Kidney (tissue), 14 donors: ENCODE results near the gene ANKS1B. TPM values are rescaled to one million over a fixed set of nuclear protein-coding genes. Genes with fewer than 3 reads are reported as not detected.

ENCODE experiments used
- DNase-seq, 5 donors: peaks; one replicate each; pipeline ENCODE4 v3.0.0-alpha.2; 2013 to 2020
- FAIRE-seq: peaks from 2 replicates; lab custom pipeline; 2012; peaks lifted over from hg19 to GRCh38; lab: Jason Lieb, UNC
- H3K27ac ChIP-seq, 2 donors: one replicate each; pipeline ENCODE4 v1.7.0; 2013; ENCODE audit warnings: low read depth in 2 of 2, low read length in 2 of 2, inconsistent platforms in 1 of 2
- H3K27me3 ChIP-seq: one replicate; pipeline ENCODE4 v1.7.1; 2013; ENCODE audit warnings: low read length, inconsistent platforms; ENCODE audit not compliant: control insufficient read depth, insufficient read depth
- H3K36me3 ChIP-seq, 3 donors: one replicate each; pipeline versions ENCODE4 v1.7.0 to v1.7.1; 2013; ENCODE audit warnings: low read length in 3 of 3, control low read depth in 1 of 3, inconsistent platforms in 1 of 3; ENCODE audit not compliant: insufficient read depth in 3 of 3, control insufficient read depth in 2 of 3
- H3K4me1 ChIP-seq, 3 donors: one replicate each; pipeline versions ENCODE4 v1.7.0 to v1.7.1; 2013; ENCODE audit warnings: low read length in 3 of 3, inconsistent platforms in 1 of 3, low read depth in 1 of 3; ENCODE audit not compliant: control insufficient read depth in 2 of 3, insufficient read depth in 2 of 3
- H3K4me3 ChIP-seq, 3 donors: one replicate each; pipeline versions ENCODE4 v1.7.0 to v1.8.1; 2013; ENCODE audit warnings: low read length in 3 of 3, control low read depth in 1 of 3, inconsistent platforms in 1 of 3
- H3K9ac ChIP-seq, 3 donors: one replicate each; pipeline versions ENCODE4 v1.7.0 to v1.7.1; 2013; ENCODE audit warnings: low read length in 3 of 3, control low read depth in 1 of 3, inconsistent platforms in 1 of 3
- H3K9me3 ChIP-seq, 3 donors: one replicate each; pipeline versions ENCODE4 v1.7.0 to v1.7.1; 2013; ENCODE audit warnings: low read length in 3 of 3, control low read depth in 1 of 3, inconsistent platforms in 1 of 3; ENCODE audit not compliant: control insufficient read depth in 2 of 3, insufficient read depth in 1 of 3
- CTCF ChIP-seq: IDR thresholded peaks from 3 replicates; pipeline ENCODE4 v1.5.1; 2012; ENCODE audit warnings: mild to moderate bottlenecking, moderate library complexity, borderline replicate concordance; ENCODE audit not compliant: insufficient read depth; ENCODE audit errors: extremely low read depth
- intact Hi-C: fragments of 100-400 bp; cut with DNase I; formaldehyde crosslinking; loops from one replicate; pipeline ENCODE4 v1.11.1; 2022
- polyA plus RNA-seq: library from polyadenylated mRNA; stranded (reverse); fragments of 350-450 nt; fragmentation: Illumina TruSeq; extraction: RNeasy Lipid Tissue Mini Kit (QIAGEN cat#74804); gene quantifications from one replicate; pipeline ENCODE4 v1.2.3, GENCODE V29; 2014; ENCODE audit warnings: low read depth, low replicate concordance; ENCODE audit not compliant: insufficient read depth
- total RNA-seq: library from RNA; stranded (reverse); fragmentation: NEBNext Ultra II Directional; extraction: Animal tissue kit (Norgen Biotek cat#: 25700); gene quantifications from one replicate; pipeline ENCODE4 v1.2.1, GENCODE V29; 2021
- donor health status: control.
- donor health status: control.
- donor health status: control.
- donor health status: control.
- donor health status: control.
- donor health status: DM: yes; HTN: yes; CAD: no.
- donor health status: Normal renal cell carcinoma (clear cell type).

Gene ANKS1B
- total and polyA plus RNA-seq, 2 donors from 2014 or later: 1.7 to 5.8 TPM

- no peak overlapping the region for H3K4me3 ChIP-seq
- no peak overlapping the region for H3K9ac ChIP-seq
- H3K27ac ChIP-seq: no peak overlapping the region
- no peaks in the 10 kb centered on the region for H3K4me1 ChIP-seq
- H3K9me3 ChIP-seq: no peaks in the 10 kb centered on the region
- no peak for TF ChIP-seq CTCF
- no peaks in the 10 kb centered on the region for H3K36me3 ChIP-seq
- DNase-seq: no peak
- no peaks in the 10 kb centered on the region for H3K27me3 ChIP-seq
- intact Hi-C loops: no loop called here
- FAIRE-seq: no peak
Observed at GRCh38 chr12:99311373-99311772, 673.4 kb downstream of the ANKS1B start.

DNA sequence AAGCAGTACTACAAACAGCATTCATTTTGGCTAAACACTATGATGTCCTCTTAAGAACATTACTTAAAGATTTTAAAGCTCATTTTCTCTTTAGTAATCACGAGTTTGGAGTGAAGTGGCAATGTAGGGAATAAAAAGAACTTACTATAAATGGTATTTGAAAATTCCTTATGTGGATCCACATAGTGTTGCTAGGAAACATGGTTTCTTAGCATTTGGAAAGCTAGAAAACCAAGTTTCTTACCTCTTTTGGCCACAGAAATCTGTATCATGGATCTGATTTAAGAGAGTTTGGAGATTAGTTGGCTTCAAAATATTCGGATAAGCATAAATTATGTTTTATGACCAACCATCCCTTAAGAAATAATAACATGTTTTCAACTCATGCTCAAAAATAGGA is 674.9 kb downstream of the ANKS1B start:
- Histone ChIP-seq H3K4me3 (no peak overlapping the region), H3K4me1 (no peaks in the 10 kb centered on the region), H3K27ac (no peak overlapping the region), H3K9me3 (no peaks in the 10 kb centered on the region), H3K36me3 (no peaks in the 10 kb centered on the region), H3K27me3 (no peaks in the 10 kb centered on the region), H3K9ac (no peak overlapping the region)
- no peak for TF ChIP-seq CTCF
- no peak for DNase-seq
- intact Hi-C loops: no loop called here
- no peak for FAIRE-seq

GRCh38 chr12:99302874-99303273 is 681.9 kb downstream of the ANKS1B start:
- DNase-seq: no peak
- Histone ChIP-seq H3K27me3 (no peaks in the 10 kb centered on the region), H3K4me1 (no peaks in the 10 kb centered on the region), H3K4me3 (no peak overlapping the region), H3K9ac (no peak overlapping the region), H3K36me3 (no peaks in the 10 kb centered on the region), H3K9me3 (no peaks in the 10 kb centered on the region), H3K27ac (no peak overlapping the region)
- intact Hi-C loops: no loop called here
- no peak for TF ChIP-seq CTCF
- no peak for FAIRE-seq

GRCh38 chr12:99287136-99287535 is 697.6 kb downstream of the ANKS1B start:
- no peaks in the 10 kb centered on the region for H3K36me3 ChIP-seq
- H3K9ac ChIP-seq: no peak overlapping the region
- H3K27me3 ChIP-seq: no peaks in the 10 kb centered on the region
- FAIRE-seq (no peak), DNase-seq (no peak)
- H3K4me3 ChIP-seq: no peak overlapping the region
- no peaks in the 10 kb centered on the region for H3K4me1 ChIP-seq
- no peak overlapping the region for H3K27ac ChIP-seq
- intact Hi-C loops: no loop called here
- no peak for TF ChIP-seq CTCF
- H3K9me3 ChIP-seq: peaks cover 0 to 10% (median 0%) of the 10 kb centered on the region in 3 donors
